Activated CD8-positive, alpha-beta memory T cell treated with anti-CD3 and anti-CD28 coated beads for 1 hour (primary cell): ENCODE data around the gene WDR59.
"Not testable (repeated sequence)": the region's sequence is repeated elsewhere in the genome, so short reads cannot be mapped to it uniquely, and the experiment has no call there.

Source experiments
- DNase-seq, 2 donors: peaks; one replicate each; pipeline ENCODE4 v3.0.0-alpha.2; 2020; ENCODE audit warnings: low read depth in 1 of 2; ENCODE audit errors: extremely low read depth in 1 of 2

WDR59 gene

GRCh38 chr16:75013123-75013522 is 28.2 kb upstream of the WDR59 start:
- not testable (repeated sequence) for DNase-seq

GRCh38 chr16:75012380-75013081 is 27.6 kb upstream of the WDR59 start:
- no peak for DNase-seq

DNA sequence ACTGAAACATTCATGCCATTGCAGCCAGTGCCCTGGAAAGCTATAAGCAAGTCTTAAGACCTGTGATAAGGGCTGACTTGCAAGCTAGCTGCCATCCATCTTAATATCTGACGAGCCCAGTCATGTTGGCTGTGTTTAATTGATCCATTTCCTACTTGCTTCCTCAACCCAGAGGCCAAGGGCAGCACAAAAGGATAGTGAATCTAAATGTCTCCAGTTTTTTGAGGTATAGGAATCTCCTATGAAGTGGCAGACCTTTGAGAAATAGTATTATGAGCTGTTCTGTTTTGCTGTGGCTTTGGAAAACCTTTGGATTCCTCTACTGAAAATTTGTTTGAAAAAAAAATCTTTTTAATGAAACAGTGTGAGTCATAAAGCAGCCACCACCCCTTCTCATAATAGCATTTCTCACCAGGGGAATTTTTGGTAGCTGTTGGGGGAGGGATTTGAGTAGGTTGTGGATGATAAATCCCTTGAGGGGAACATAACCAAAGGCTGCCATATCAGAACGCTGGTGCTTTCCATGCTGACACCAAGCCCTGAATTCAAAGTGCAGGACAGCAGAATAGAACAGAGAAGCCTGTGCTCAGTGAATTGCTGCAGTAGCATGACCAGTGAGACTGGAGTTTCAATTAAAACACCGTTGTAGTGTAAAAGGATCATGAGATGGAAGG is 26.8 kb upstream of the WDR59 start:
- DNase-seq: no peak

- DNase-seq: no peak
Observed at GRCh38 chr16:75010427-75010826, 25.5 kb upstream of the WDR59 start.

DNA sequence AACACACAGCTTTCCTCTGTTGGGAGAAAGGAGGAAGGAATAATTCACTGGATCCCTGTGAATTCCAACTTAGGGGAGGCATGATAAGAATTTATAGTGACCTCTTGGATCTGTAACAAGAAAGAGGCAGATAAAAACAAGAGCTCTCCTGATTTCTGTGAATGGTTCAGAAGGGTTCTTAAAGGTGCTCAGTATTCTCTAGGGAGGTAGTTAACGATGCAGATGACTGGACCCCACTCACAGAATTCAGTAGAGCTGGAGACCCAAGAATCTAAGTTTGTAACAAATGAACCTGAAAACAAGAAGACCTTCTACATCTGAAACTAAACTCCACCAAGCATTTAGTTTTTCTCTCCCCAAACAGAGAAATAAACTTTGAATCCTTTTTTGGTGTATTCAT is 22.5 kb upstream of the WDR59 start:
- no peak for DNase-seq

DNA sequence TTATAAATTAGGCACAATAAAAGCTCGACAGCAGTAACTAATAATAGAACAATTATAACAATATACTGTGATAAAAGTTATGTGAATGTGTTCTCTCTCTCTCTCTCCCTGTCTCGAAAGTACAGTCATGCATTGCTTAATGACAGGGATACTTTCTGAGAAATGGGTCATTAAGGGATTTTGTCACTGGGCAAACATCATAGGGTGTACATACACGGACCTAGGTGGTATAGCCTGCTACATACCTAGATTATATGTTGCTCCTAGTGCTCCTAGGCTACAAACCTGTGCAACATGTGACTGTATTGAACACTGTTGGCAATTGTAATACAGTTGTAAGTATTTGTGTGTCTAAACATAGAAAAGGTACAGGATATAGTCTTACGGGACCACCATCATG is 20.8 kb upstream of the WDR59 start:
- no peak for DNase-seq

GRCh38 chr16:75004460-75004859 is 19.5 kb upstream of the WDR59 start:
- no peak for DNase-seq

DNA sequence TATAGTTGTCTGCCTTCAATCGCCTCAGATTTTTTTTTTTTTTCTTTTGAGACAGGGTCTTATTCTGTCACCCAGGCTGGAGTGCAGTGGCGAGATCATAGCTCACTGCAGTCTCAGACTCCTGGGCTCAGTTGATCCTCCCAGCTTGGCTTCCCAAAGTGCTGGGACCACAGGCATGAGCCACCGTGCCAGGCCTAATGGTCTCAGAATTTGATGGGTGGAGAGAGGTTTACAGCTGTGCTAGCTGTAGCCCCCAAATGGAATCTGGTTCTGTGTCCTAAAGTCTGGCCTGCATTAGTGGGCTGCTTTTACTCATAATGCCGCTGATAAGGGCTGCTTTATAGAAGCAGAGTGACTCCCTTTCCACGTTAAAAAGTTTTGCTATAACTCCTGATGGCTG is 19.0 kb upstream of the WDR59 start:
- DNase-seq: no peak

GRCh38 chr16:75002474-75002873 is 17.6 kb upstream of the WDR59 start:
- DNase-seq: no peak

DNA sequence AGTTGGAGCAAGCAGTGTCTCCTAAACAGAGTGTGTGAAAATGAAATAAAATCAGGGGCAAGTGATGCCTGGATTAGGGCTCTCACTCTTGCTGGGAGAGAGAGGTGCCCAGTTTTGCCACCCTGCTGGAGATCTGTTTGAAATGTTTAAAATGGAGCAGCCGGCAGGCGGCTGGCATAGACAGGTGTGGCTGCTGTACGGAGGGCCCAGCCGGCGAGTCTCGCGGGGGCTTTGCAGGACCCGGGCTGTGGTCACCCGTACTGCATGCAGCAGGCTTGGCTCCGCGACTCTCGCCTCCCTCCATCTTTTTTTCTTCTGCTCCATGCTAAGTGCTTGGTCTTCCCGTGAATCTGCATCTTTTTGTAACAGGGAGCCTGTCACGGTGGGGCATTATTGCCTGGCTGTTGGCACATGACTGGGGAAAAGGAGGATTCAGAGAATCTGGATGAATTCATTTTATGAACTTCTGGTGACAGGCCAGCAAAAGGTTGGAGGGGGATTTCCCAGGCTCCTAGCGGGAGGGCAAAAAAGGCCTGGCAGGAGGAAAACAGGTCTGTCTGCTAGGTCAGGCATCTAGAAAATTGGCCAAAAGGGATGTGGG is 15.7 kb upstream of the WDR59 start:
- DNase-seq: no peak

DNA sequence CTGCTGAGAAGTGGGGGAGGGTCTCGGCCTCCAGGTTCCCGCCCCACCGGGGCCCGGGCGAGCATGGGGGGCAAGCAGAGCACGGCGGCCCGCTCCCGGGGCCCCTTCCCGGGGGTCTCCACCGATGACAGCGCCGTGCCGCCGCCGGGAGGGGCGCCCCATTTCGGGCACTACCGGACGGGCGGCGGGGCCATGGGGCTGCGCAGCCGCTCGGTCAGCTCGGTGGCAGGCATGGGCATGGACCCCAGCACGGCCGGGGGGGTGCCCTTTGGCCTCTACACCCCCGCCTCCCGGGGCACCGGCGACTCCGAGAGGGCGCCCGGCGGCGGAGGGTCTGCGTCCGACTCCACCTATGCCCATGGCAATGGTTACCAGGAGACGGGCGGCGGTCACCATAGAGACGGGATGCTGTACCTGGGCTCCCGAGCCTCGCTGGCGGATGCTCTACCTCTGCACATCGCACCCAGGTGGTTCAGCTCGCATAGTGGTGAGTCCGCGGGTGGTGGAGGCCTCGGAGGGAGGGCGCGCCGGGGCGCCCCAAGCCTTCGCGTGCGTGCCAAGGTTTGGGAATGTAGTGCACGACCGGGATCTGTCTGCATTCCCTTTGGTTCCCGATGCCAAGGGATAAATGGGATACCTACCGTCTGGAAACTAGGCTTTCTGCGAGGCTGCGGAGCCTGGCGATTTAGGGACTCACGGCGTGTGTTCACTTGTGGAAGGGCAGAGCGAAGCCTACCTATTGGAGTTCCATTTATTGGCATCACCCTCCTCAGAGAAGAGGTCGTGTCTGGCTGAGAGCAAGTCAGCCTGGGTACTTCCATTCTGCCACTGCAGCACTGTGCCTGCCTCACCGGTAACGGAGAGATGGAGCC is 14.9 kb upstream of the WDR59 start:
- DNase-seq: peak; percentile 21 to 38

DNA sequence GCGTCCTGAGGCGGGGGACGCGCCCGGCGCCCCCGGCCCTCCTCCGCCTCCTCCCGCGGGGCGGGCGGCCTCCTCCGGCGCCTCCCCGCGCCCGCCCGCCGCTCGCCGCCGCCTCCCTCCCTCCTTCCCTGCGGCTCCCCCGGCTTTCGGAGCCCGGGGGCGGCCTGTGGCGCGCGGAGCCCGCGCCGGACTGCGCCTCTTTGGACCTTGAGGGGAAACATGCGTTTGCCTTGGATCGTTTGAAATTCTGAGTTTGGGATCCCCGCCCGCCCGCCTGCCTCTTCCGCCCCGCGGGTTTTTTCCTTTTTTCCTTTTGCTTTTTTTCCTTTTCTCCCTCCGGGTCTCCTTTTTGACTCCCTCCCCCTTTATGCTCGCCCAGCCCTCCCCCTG is 14.3 kb upstream of the WDR59 start:
- DNase-seq: peak in 1 of 2 donors; percentile 12

- peak; percentile 50 to 71 for DNase-seq
Observed at GRCh38 chr16:74998481-74999218, 13.7 kb upstream of the WDR59 start, which contains the start of gene ZNRF1. Gene ZNRF1, plus strand, starts transcription at chr16:74999024. Its CDS starts 648 bp downstream, at chr16:74999672.

DNA sequence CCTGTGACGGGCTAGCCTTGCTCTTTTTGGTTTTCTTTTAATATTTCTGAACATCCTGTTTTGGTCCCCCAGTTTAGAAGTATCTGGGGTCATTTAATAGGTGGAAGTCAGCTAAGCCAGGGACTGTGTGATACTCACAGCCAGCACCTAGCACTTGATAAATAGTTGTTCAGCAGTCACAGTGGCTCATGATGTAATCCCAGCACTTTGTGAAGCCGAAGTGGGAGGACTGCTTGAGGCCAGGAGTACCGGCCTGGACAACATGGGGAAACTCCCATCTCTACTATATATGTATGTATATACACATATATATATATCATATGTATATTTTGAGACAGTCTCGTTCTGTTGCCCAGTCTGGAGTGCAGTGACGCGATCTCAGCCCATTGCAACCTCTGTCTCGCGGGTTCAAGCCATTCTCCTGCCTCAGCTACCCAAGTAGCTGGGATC is 12.1 kb upstream of the WDR59 start:
- no peak for DNase-seq

GRCh38 chr16:74995986-74996385 is 11.1 kb upstream of the WDR59 start:
- DNase-seq: no peak

GRCh38 chr16:74991593-74992403 is 6.9 kb upstream of the WDR59 start:
- DNase-seq: no peak

GRCh38 chr16:74991268-74991592 is 6.3 kb upstream of the WDR59 start:
- DNase-seq: no peak

DNA sequence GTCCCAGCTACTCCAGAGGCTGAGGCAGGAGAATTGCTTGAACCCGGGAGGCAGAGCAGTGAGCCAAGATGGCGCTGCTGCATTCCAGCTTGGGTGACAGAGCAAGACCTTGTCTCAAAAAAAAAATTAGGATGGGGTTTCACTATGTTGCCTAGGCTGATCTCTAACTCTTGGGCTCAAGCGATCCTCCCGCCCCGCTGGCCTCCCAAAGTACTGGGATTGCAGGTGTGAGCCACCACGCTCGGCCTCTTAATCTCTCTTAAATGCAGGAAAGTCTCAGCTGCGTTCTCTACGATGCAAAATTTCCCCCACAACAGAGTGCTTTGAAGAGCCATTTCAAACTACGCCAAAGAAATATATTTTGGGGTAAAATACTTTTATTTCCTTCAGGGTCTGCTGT is 5.9 kb upstream of the WDR59 start:
- DNase-seq: no peak

DNA sequence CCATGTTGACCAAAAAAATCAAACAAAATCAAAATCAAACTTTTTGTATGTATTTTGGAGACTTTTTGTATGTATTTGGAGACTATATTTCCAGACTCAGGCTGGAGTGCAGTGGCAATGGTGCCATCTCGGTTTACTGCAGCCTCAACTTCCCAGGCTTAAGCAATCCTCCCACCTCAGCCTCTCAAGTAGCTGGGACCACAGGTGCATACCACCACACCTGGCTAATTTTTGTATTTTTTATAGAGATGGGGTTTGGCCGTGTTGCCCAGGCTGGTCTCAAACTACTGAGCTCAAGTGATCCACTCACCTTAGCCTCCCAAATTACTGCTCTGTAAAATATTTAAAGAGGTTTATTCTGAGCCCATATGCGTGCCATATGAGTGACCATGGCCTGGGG is 4.9 kb upstream of the WDR59 start:
- not testable (repeated sequence) for DNase-seq
